Neuronal stem cell (in vitro differentiated cells): Measurements from ENCODE around the gene CRHR1.

Source experiments
- DNase-seq: peaks from one replicate; pipeline ENCODE4 v3.0.0-alpha.2; 2013; ENCODE audit warnings: low spot score
- H2AFZ ChIP-seq: one replicate; pipeline ENCODE4 v1.6.1; 2013; ENCODE audit warnings: mild to moderate bottlenecking, low read length, inconsistent platforms
- H2AK5ac ChIP-seq: 2 replicates; pipeline ENCODE4 v1.6.1; 2013; ENCODE audit warnings: low read depth, mild to moderate bottlenecking, inconsistent platforms, low read length, moderate library complexity, mixed read lengths
- H2BK120ac ChIP-seq: 2 replicates; pipeline ENCODE4 v1.6.1; 2013; ENCODE audit warnings: low read depth, mild to moderate bottlenecking, inconsistent platforms, low read length, moderate library complexity, mixed read lengths
- H2BK12ac ChIP-seq: one replicate; pipeline ENCODE4 v1.6.1; 2013; ENCODE audit warnings: low read length, inconsistent platforms
- H2BK15ac ChIP-seq: 2 replicates; pipeline ENCODE4 v1.6.1; 2013; ENCODE audit warnings: mild to moderate bottlenecking, low read length, inconsistent platforms, mixed read lengths
- H2BK5ac ChIP-seq: one replicate; pipeline ENCODE4 v1.6.1; 2013; ENCODE audit warnings: inconsistent platforms, mild to moderate bottlenecking, low read length, moderate library complexity
- H3K14ac ChIP-seq: one replicate; pipeline ENCODE4 v1.6.1; 2013; ENCODE audit warnings: low read length, inconsistent platforms
- H3K18ac ChIP-seq: 2 replicates; pipeline ENCODE4 v1.6.1; 2013; ENCODE audit warnings: low read length, inconsistent platforms
- H3K23ac ChIP-seq: 2 replicates; pipeline ENCODE4 v1.6.1; 2013; ENCODE audit warnings: low read depth, mild to moderate bottlenecking, mixed read lengths, low read length, inconsistent platforms; ENCODE audit not compliant: poor library complexity
- H3K27ac ChIP-seq: replicated peaks from 3 replicates; pipeline ENCODE4 v1.5.1; 2013; ENCODE audit warnings: low read length, inconsistent platforms
- H3K27me3 ChIP-seq, 3 experiments: 2 replicates each; pipeline ENCODE4 v1.6.1; 2013; ENCODE audit warnings: low read length in 3 of 3, mild to moderate bottlenecking in 2 of 3, inconsistent platforms in 1 of 3, low read depth in 1 of 3, mixed read lengths in 1 of 3, moderate library complexity in 1 of 3; ENCODE audit not compliant: control insufficient read depth in 3 of 3, insufficient read depth in 3 of 3
- H3K36me3 ChIP-seq, 2 donors: replicated peaks in 1 of 2; 2 replicates each; pipeline ENCODE4 v1.6.1; 2013; ENCODE audit warnings: low read length in 2 of 2; ENCODE audit not compliant: control insufficient read depth in 2 of 2, insufficient read depth in 2 of 2
- H3K4ac ChIP-seq: 2 replicates; pipeline ENCODE4 v1.6.1; 2013; ENCODE audit warnings: inconsistent platforms, mild to moderate bottlenecking, low read length, moderate library complexity
- H3K4me1 ChIP-seq, 2 donors: 1 replicate in 1 of 2; 2 replicates in 1 of 2; pipeline ENCODE4 v1.6.1; 2013; ENCODE audit warnings: low read length in 2 of 2, low read depth in 1 of 2; ENCODE audit not compliant: control insufficient read depth in 2 of 2, insufficient read depth in 1 of 2
- H3K4me2 ChIP-seq: one replicate; pipeline ENCODE4 v1.6.1; 2013; ENCODE audit warnings: mild to moderate bottlenecking, low read length, inconsistent platforms; ENCODE audit not compliant: insufficient read depth, poor library complexity, severe bottlenecking
- H3K4me3 ChIP-seq, 2 donors: 2 replicates each; pipeline ENCODE4 v1.5.1; 2013; ENCODE audit warnings: low read length in 2 of 2, mild to moderate bottlenecking in 2 of 2, inconsistent platforms in 1 of 2, moderate library complexity in 1 of 2
- H3K79me1 ChIP-seq: one replicate; pipeline ENCODE4 v1.6.1; 2013; ENCODE audit warnings: low read depth, mild to moderate bottlenecking, inconsistent platforms, low read length, moderate library complexity
- H3K9ac ChIP-seq: one replicate; pipeline ENCODE4 v1.6.1; 2013; ENCODE audit warnings: mild to moderate bottlenecking, low read depth, low read length, inconsistent platforms; ENCODE audit not compliant: poor library complexity
- H3K9me3 ChIP-seq, 2 donors: replicated peaks in 1 of 2; 2 replicates each; pipeline versions ENCODE3 to v1.6.1; 2013; ENCODE audit warnings: low read length in 2 of 2, mild to moderate bottlenecking in 2 of 2, inconsistent platforms in 1 of 2, low read depth in 1 of 2, mixed read lengths in 1 of 2, moderate library complexity in 1 of 2; ENCODE audit not compliant: control insufficient read depth in 2 of 2, insufficient read depth in 1 of 2
- H4K8ac ChIP-seq: one replicate; pipeline ENCODE4 v1.6.1; 2013; ENCODE audit warnings: low read depth, mild to moderate bottlenecking, inconsistent platforms, low read length, moderate library complexity
- H4K91ac ChIP-seq: one replicate; pipeline ENCODE4 v1.6.1; 2013; ENCODE audit warnings: low read length, low read depth, mild to moderate bottlenecking, inconsistent platforms; ENCODE audit not compliant: poor library complexity
- WGBS, 2 donors: extraction: QIAGEN DNeasy Blood & Tissue Kit; methylation state at CpG; one replicate each; pipeline ENCODE4 v1.1.7; 2013; ENCODE audit warnings: missing lambda C conversion rate in 2 of 2, mixed read lengths in 1 of 2; ENCODE audit not compliant: insufficient read length in 2 of 2, insufficient replicate concordance in 1 of 2; ENCODE audit errors: extremely low coverage in 2 of 2; 5-methylcytosine and 5-hydroxymethylcytosine counted together

Gene CRHR1

GRCh38 chr17:45815752-45816151 is 31.6 kb downstream of the CRHR1 start:
- Histone ChIP-seq H3K9ac (no peak overlapping the region), H3K27ac (no peak overlapping the region)
- WGBS, 2 donors: no CpG with 5 or more reads among the region's 6 CpGs

GRCh38 chr17:45818041-45818440 is 33.9 kb downstream of the CRHR1 start:
- H3K4me1 ChIP-seq: peaks cover 0 to 6% of the 10 kb centered on the region in 2 donors
- no peak for DNase-seq
- WGBS, 2 donors: no CpG with 5 or more reads among the region's 6 CpGs
- no peak overlapping the region for H2BK12ac ChIP-seq
- no peak overlapping the region for H3K4ac ChIP-seq
- no peak overlapping the region for H3K14ac ChIP-seq
- H4K91ac ChIP-seq: no peak overlapping the region
- H3K18ac ChIP-seq: no peak overlapping the region
- H3K4me2 ChIP-seq: no peak overlapping the region
- H4K8ac ChIP-seq: no peak overlapping the region
- no peak overlapping the region for H2BK5ac ChIP-seq
- no peak overlapping the region for H2AFZ ChIP-seq
- no peak overlapping the region for H3K4me3 ChIP-seq
- H3K9ac ChIP-seq: no peak overlapping the region
- H2BK120ac ChIP-seq: no peak overlapping the region
- H3K79me1 ChIP-seq: no peaks in the 10 kb centered on the region
- H3K27ac ChIP-seq: no peak overlapping the region
- H2AK5ac ChIP-seq: no peak overlapping the region
- no peaks in the 10 kb centered on the region for H3K36me3 ChIP-seq
- H3K9me3 ChIP-seq: no peaks in the 10 kb centered on the region
- no peak overlapping the region for H2BK15ac ChIP-seq
- no peak overlapping the region for H3K23ac ChIP-seq
- peaks cover 0 to 5% (median 0%) of the 10 kb centered on the region in 3 experiments for H3K27me3 ChIP-seq

More at GRCh38 chr17:45815752-45816151, 31.6 kb downstream of the CRHR1 start:
- Histone ChIP-seq H3K18ac (no peak overlapping the region), H4K8ac (no peak overlapping the region), H3K79me1 (no peaks in the 10 kb centered on the region), H3K14ac (no peak overlapping the region), H2BK15ac (no peak overlapping the region), H3K4ac (no peak overlapping the region), H3K36me3 (no peaks in the 10 kb centered on the region), H3K4me2 (no peak overlapping the region), H2AK5ac (no peak overlapping the region), H3K27me3 (peaks cover 0 to 5% (median 0%) of the 10 kb centered on the region in 3 experiments), H3K4me1 (peaks cover 0 to 12% of the 10 kb centered on the region in 2 donors), H2BK120ac (no peak overlapping the region), H3K4me3 (no peak overlapping the region), H2BK12ac (no peak overlapping the region), H2BK5ac (no peak overlapping the region), H3K9me3 (no peaks in the 10 kb centered on the region), H2AFZ (no peak overlapping the region), H4K91ac (no peak overlapping the region), H3K23ac (no peak overlapping the region)
- DNase-seq: no peak

GRCh38 chr17:45818699-45819098 is 34.6 kb downstream of the CRHR1 start:
- WGBS, 2 donors: no CpG with 5 or more reads among the region's 4 CpGs
- no peak overlapping the region for H2AFZ ChIP-seq
- no peak overlapping the region for H2BK120ac ChIP-seq
- no peak overlapping the region for H3K4me3 ChIP-seq
- no peak overlapping the region for H4K91ac ChIP-seq
- H3K4me1 ChIP-seq: peaks cover 0 to 3% of the 10 kb centered on the region in 2 donors
- no peak overlapping the region for H2AK5ac ChIP-seq
- no peak overlapping the region for H3K14ac ChIP-seq
- no peak overlapping the region for H3K23ac ChIP-seq
- no peak overlapping the region for H2BK15ac ChIP-seq
- no peak overlapping the region for H3K4ac ChIP-seq
- H4K8ac ChIP-seq: no peak overlapping the region
- DNase-seq: no peak
- H3K18ac ChIP-seq: no peak overlapping the region
- H3K27me3 ChIP-seq: peaks cover 0 to 5% (median 0%) of the 10 kb centered on the region in 3 experiments
- no peaks in the 10 kb centered on the region for H3K9me3 ChIP-seq
- no peak overlapping the region for H3K9ac ChIP-seq
- H2BK5ac ChIP-seq: no peak overlapping the region
- H2BK12ac ChIP-seq: no peak overlapping the region
- no peak overlapping the region for H3K27ac ChIP-seq
- no peaks in the 10 kb centered on the region for H3K36me3 ChIP-seq
- no peaks in the 10 kb centered on the region for H3K79me1 ChIP-seq
- no peak overlapping the region for H3K4me2 ChIP-seq

GRCh38 chr17:45819632-45820031 is 35.5 kb downstream of the CRHR1 start:
- H3K4me2 ChIP-seq: no peak overlapping the region
- no peak overlapping the region for H2AK5ac ChIP-seq
- H3K27me3 ChIP-seq: peaks cover 0 to 6% (median 0%) of the 10 kb centered on the region in 3 experiments
- no peak overlapping the region for H3K4ac ChIP-seq
- H2BK15ac ChIP-seq: no peak overlapping the region
- no peak overlapping the region for H2BK5ac ChIP-seq
- H3K14ac ChIP-seq: peak overlapping the region; percentile 89
- H4K91ac ChIP-seq: no peak overlapping the region
- DNase-seq: no peak
- no peak overlapping the region for H3K23ac ChIP-seq
- no peak overlapping the region for H3K4me3 ChIP-seq
- H3K79me1 ChIP-seq: no peaks in the 10 kb centered on the region
- H3K9me3 ChIP-seq: no peaks in the 10 kb centered on the region
- H3K18ac ChIP-seq: no peak overlapping the region
- no peak overlapping the region for H2BK120ac ChIP-seq
- peaks cover 0 to 1% of the 10 kb centered on the region in 2 donors for H3K4me1 ChIP-seq
- H3K36me3 ChIP-seq: no peaks in the 10 kb centered on the region
- no peak overlapping the region for H4K8ac ChIP-seq
- no peak overlapping the region for H2BK12ac ChIP-seq
- WGBS, 2 donors: no CpG with 5 or more reads among the region's 6 CpGs
- no peak overlapping the region for H3K27ac ChIP-seq
- H2AFZ ChIP-seq: no peak overlapping the region
- no peak overlapping the region for H3K9ac ChIP-seq
